NOMO-1 treated with dmso at 0.1 percent for 144 hours (cell line): ENCODE data around the gene PTGER2.

ENCODE experiments used
- DNase-seq: peaks from one replicate; lab custom pipeline; 2025; ENCODE audit not compliant: unreplicated experiment; lab: John Stamatoyannopoulos, UW

PTGER2 gene

GRCh38 chr14:52365071-52365470 is 51.0 kb downstream of the PTGER2 start:
- no peak for DNase-seq

GRCh38 chr14:52366796-52367315 is 52.7 kb downstream of the PTGER2 start:
- no peak for DNase-seq

- DNase-seq, result no peak
Measured at GRCh38 chr14:52369305-52369801, 55.2 kb downstream of the PTGER2 start.

DNA sequence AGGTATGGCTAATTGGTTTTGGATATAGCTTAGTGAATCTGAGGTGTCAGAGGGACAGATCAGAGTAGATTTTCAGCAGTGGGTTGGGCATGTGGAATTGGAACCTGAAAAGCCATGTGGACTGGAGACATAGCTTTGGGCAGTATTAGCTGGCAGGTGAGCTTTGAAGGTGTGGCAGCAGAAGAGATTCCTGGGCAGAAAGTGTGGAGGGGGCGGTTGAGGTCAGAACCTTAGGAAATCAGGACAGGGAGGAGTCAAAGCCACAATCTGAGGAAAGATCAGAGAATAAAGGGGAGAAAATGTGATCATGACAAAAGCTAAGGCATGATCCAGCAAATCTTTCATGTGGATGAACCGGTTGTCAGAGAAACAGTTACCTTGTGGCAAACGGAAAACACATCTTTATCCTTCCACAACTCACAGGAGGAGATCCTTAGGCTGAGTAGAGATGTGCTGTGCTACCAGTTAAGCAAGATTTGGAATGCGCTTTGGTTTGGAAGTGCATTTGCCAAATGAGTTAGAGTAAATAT is 56.4 kb downstream of the PTGER2 start:
- DNase-seq, result no peak

DNA sequence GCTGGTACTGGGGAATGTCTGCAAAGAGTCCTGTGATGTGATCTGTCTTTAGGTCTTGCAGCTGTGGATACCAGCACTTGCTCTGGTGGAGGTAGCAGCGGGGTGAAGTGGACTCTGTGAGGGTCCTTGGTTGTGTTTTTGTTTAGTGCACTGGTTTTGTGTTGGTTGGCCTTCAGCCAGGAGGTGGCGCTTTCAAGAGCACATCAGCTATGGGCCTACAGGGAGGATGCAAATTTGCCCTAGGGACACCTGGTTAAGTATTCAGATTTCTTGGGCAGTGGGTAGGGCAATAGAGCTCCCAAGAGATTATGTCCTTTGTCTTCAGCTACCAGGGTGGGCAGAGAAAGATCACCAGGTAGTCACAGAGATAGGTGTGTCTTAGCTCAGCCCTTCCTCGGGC is 63.8 kb downstream of the PTGER2 start:
- no peak for DNase-seq
